ENCODE data around the gene HDAC8.
"Not testable (repeated sequence)": the region's sequence is repeated elsewhere in the genome, so short reads cannot be mapped to it uniquely, and the experiment has no call there.

The HDAC8 gene

GRCh38 chrX:72536542-72536941, 36.1 kb downstream of the HDAC8 start:
- DNase-seq (ENCODE audit: low read depth, low spot score): no peak

- no peak for DNase-seq (ENCODE audit: low read depth, low spot score)
Observed at GRCh38 chrX:72532366-72532765, 40.3 kb downstream of the HDAC8 start.

- DNase-seq (ENCODE audit: low read depth, low spot score): no peak
Observed at GRCh38 chrX:72526534-72527508, 45.8 kb downstream of the HDAC8 start.

GRCh38 chrX:72498782-72499181, 73.9 kb downstream of the HDAC8 start:
- DNase-seq (ENCODE audit: low read depth, low spot score): no peak

- no peak for DNase-seq (ENCODE audit: low read depth, low spot score)
Observed at GRCh38 chrX:72495046-72495445, 77.6 kb downstream of the HDAC8 start.

- no peak for DNase-seq (ENCODE audit: low read depth, low spot score)
Observed at GRCh38 chrX:72492499-72492898, 80.1 kb downstream of the HDAC8 start.

GRCh38 chrX:72490221-72490620, 82.4 kb downstream of the HDAC8 start:
- DNase-seq (ENCODE audit: low read depth, low spot score): not testable (repeated sequence)

- DNase-seq (ENCODE audit: low read depth, low spot score): no peak
Observed at GRCh38 chrX:72487661-72488060, 85.0 kb downstream of the HDAC8 start.

GRCh38 chrX:72479324-72480274, 93.0 kb downstream of the HDAC8 start:
- no peak for DNase-seq (ENCODE audit: low read depth, low spot score)

GRCh38 chrX:72478853-72479252, 93.8 kb downstream of the HDAC8 start:
- DNase-seq (ENCODE audit: low read depth, low spot score): no peak

- no peak for DNase-seq (ENCODE audit: low read depth, low spot score)
Observed at GRCh38 chrX:72478351-72478750, 94.3 kb downstream of the HDAC8 start.

GRCh38 chrX:72477781-72478181, 94.9 kb downstream of the HDAC8 start:
- DNase-seq (ENCODE audit: low read depth, low spot score): no peak

GRCh38 chrX:72477376-72477775, 95.3 kb downstream of the HDAC8 start:
- no peak for DNase-seq (ENCODE audit: low read depth, low spot score)

- no peak for DNase-seq (ENCODE audit: low read depth, low spot score)
Observed at GRCh38 chrX:72475952-72476668, 96.5 kb downstream of the HDAC8 start.

- DNase-seq (ENCODE audit: low read depth, low spot score): no peak
Observed at GRCh38 chrX:72475338-72475737, 97.3 kb downstream of the HDAC8 start.

GRCh38 chrX:72470532-72471223, 102.0 kb downstream of the HDAC8 start:
- no peak for DNase-seq (ENCODE audit: low read depth, low spot score)

GRCh38 chrX:72470117-72470516, 102.5 kb downstream of the HDAC8 start:
- DNase-seq (ENCODE audit: low read depth, low spot score): no peak

- DNase-seq (ENCODE audit: low read depth, low spot score): no peak
Observed at GRCh38 chrX:72468607-72469006, 104.0 kb downstream of the HDAC8 start.

- DNase-seq (ENCODE audit: low read depth, low spot score): no peak
Observed at GRCh38 chrX:72467135-72467534, 105.5 kb downstream of the HDAC8 start.

- DNase-seq (ENCODE audit: low read depth, low spot score): no peak
Observed at GRCh38 chrX:72466493-72466892, 106.2 kb downstream of the HDAC8 start.

GRCh38 chrX:72465889-72466288, 106.8 kb downstream of the HDAC8 start:
- no peak for DNase-seq (ENCODE audit: low read depth, low spot score)

All from activated CD4-positive, CD25-positive, alpha-beta regulatory T cell treated with anti-CD3 and anti-CD28 coated beads, Interleukin-2, amount 50 U/mL, for 16 hours (primary cell).